ENCODE measurements around the gene NTRK2.

Gene NTRK2

DNA sequence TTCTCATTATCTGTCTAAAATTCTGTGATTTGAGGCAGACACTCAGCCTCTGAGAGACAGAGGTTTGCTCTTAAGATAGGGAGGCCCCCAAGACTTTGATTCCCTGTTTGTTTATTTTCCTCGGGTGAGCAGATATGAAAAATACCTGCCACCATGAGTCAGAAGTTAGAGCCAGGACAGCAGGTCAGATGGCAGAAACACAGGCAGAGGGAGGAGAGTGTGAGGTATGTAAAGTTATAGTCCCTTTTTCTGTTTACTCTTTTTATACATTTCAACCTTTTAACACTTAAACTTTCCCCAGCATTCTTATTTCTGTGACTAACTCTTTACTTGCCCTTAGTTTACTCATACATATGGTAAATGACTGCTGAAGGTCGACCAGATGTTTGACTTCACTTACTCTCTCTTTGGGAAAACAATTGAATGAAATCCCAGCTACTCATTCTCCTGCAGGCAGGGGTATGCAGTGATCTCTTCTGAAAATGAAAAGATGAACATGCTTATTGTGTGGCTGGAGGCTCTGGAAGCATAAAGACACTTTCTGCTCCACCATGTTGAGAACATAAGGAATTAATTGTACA lies 383.8 kb downstream of the NTRK2 start:
- no peaks in the 10 kb centered on the region for H3K9me3 ChIP-seq (ENCODE audit: low read length)
- no peaks in the 10 kb centered on the region for H3F3A ChIP-seq (ENCODE audit: insufficient read depth, low read length)
- H3K27ac ChIP-seq (ENCODE audit: low read depth, low read length, poor library complexity, severe bottlenecking), result no peak overlapping the region
- no peak overlapping the region for H3K4me3 ChIP-seq (ENCODE audit: low read depth, low read length, poor library complexity, severe bottlenecking)
- no peaks in the 10 kb centered on the region for H3K4me1 ChIP-seq (ENCODE audit: insufficient read depth, low read length, severe bottlenecking)
- H3K9me2 ChIP-seq (ENCODE audit: low read depth, low read length), result no peaks in the 10 kb centered on the region
- no peaks in the 10 kb centered on the region for H3K36me3 ChIP-seq (ENCODE audit: insufficient read depth, low read length)
- H4K20me1 ChIP-seq (ENCODE audit: insufficient read depth, low read length), result no peaks in the 10 kb centered on the region
- no peaks in the 10 kb centered on the region for H3K27me3 ChIP-seq (ENCODE audit: insufficient read depth, low read length)
- TF ChIP-seq EZH2 (IDR thresholded peaks at IDR 0.05; ENCODE audit: borderline replicate concordance, low read length), result no peak
- TF ChIP-seq, protein P1, sequence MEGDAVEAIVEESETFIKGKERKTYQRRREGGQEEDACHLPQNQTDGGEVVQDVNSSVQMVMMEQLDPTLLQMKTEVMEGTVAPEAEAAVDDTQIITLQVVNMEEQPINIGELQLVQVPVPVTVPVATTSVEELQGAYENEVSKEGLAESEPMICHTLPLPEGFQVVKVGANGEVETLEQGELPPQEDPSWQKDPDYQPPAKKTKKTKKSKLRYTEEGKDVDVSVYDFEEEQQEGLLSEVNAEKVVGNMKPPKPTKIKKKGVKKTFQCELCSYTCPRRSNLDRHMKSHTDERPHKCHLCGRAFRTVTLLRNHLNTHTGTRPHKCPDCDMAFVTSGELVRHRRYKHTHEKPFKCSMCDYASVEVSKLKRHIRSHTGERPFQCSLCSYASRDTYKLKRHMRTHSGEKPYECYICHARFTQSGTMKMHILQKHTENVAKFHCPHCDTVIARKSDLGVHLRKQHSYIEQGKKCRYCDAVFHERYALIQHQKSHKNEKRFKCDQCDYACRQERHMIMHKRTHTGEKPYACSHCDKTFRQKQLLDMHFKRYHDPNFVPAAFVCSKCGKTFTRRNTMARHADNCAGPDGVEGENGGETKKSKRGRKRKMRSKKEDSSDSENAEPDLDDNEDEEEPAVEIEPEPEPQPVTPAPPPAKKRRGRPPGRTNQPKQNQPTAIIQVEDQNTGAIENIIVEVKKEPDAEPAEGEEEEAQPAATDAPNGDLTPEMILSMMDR (IDR thresholded peaks at IDR 0.05; ENCODE audit: low read length), result no peak
- H2AFZ ChIP-seq (ENCODE audit: low read length), result no peak overlapping the region
- H3K9ac ChIP-seq (ENCODE audit: low read length), result no peak overlapping the region
- no peak overlapping the region for H3K4me2 ChIP-seq (ENCODE audit: low read length)
- no peaks in the 10 kb centered on the region for H3K79me2 ChIP-seq (ENCODE audit: insufficient read depth, low read length)

DNA sequence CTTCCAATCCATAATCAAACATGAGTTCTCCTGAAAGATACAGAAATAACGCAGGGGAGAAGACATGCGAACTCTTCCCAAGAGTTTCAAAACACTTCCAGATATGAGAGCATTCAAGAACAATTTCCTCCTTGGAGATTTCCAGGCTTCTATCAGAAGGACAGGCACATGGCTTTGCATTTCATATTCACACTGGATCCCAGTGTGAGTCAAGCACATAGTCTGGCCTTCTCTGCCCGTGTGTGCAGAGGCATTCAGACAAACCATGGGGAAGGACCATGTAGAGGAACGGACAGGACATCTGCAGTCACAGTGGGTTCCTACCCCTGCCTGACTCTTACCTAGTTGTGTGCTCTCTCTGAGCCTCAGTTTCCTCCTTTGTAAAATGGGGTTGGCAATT lies 384.5 kb downstream of the NTRK2 start:
- Histone ChIP-seq H3K27ac (ENCODE audit: low read depth, low read length, poor library complexity, severe bottlenecking) (no peak overlapping the region), H3K4me1 (ENCODE audit: insufficient read depth, low read length, severe bottlenecking) (no peaks in the 10 kb centered on the region)
- TF ChIP-seq, protein P1 (IDR thresholded peaks at IDR 0.05; ENCODE audit: low read length), result no peak
- no peak for TF ChIP-seq EZH2 (IDR thresholded peaks at IDR 0.05; ENCODE audit: borderline replicate concordance, low read length)

DNA sequence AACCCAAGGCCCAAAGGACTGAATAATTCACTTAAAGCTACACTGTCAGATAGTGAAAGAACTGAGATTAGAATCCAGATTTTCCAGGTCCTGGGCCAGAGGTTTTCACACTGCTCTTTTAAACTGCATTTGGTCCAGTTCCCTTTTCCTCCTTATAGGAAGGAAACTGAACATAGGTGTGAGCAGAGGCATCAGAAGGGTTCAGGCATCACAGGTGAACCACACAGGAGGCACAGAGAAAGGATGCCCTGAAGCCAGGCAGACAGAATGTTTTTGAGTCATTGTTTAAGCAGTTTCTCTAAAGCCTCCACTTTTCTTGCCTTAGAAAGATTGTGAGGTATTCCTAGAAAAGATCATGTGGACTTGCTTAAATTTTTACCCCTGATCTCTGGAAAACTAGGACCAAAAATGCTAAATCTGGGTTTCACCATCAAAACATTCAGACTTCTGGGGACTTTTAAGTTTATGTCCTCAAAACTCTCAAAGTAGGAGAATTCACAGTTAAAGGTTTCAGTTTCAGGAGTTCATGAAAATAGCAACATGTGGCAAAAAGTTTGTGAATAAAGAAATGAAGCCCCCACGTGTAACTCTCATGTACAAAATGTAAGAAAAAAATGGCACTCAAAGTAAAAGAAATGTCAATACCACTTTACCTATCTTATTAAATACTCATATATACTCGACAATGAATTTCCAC lies 386.1 kb downstream of the NTRK2 start:
- Histone ChIP-seq H3F3A (ENCODE audit: insufficient read depth, low read length) (no peaks in the 10 kb centered on the region), H3K9me3 (ENCODE audit: low read length) (no peaks in the 10 kb centered on the region), H3K79me2 (ENCODE audit: insufficient read depth, low read length) (no peaks in the 10 kb centered on the region), H3K27ac (ENCODE audit: low read depth, low read length, poor library complexity, severe bottlenecking) (no peak overlapping the region), H3K9ac (ENCODE audit: low read length) (no peak overlapping the region), H3K4me1 (ENCODE audit: insufficient read depth, low read length, severe bottlenecking) (no peaks in the 10 kb centered on the region), H3K4me3 (ENCODE audit: low read depth, low read length, poor library complexity, severe bottlenecking) (no peak overlapping the region), H3K27me3 (ENCODE audit: insufficient read depth, low read length) (no peaks in the 10 kb centered on the region), H4K20me1 (ENCODE audit: insufficient read depth, low read length) (no peaks in the 10 kb centered on the region), H3K36me3 (ENCODE audit: insufficient read depth, low read length) (no peaks in the 10 kb centered on the region), H2AFZ (ENCODE audit: low read length) (no peak overlapping the region), H3K4me2 (ENCODE audit: low read length) (no peak overlapping the region), H3K9me2 (ENCODE audit: low read depth, low read length) (no peaks in the 10 kb centered on the region)
- TF ChIP-seq EZH2 (IDR thresholded peaks at IDR 0.05; ENCODE audit: borderline replicate concordance, low read length), result no peak
- TF ChIP-seq, protein P1 (IDR thresholded peaks at IDR 0.05; ENCODE audit: low read length), result no peak

More for the DNA sequence above, 384.5 kb downstream of the NTRK2 start:
- Histone ChIP-seq H3K4me2 (ENCODE audit: low read length) (no peak overlapping the region), H3K9me2 (ENCODE audit: low read depth, low read length) (no peaks in the 10 kb centered on the region), H3K9me3 (ENCODE audit: low read length) (no peaks in the 10 kb centered on the region), H3K9ac (ENCODE audit: low read length) (no peak overlapping the region), H3K36me3 (ENCODE audit: insufficient read depth, low read length) (no peaks in the 10 kb centered on the region), H2AFZ (ENCODE audit: low read length) (no peak overlapping the region), H4K20me1 (ENCODE audit: insufficient read depth, low read length) (no peaks in the 10 kb centered on the region), H3K4me3 (ENCODE audit: low read depth, low read length, poor library complexity, severe bottlenecking) (no peak overlapping the region), H3K27me3 (ENCODE audit: insufficient read depth, low read length) (no peaks in the 10 kb centered on the region), H3K79me2 (ENCODE audit: insufficient read depth, low read length) (no peaks in the 10 kb centered on the region), H3F3A (ENCODE audit: insufficient read depth, low read length) (no peaks in the 10 kb centered on the region)
